GM12878 (cell line): ENCODE measurements around the gene TNIP1. TPM values are rescaled to one million over a fixed set of nuclear protein-coding genes. Genes with fewer than 3 reads are reported as not detected.
A peak's percentile ranks its signal among the peaks of the same experiment; 100 is the strongest.

Experiments used
- ATAC-seq: fragments of 200-7000 bp; cut with Tn5 transposase; 3 replicates; pipeline ENCODE4 v1.9.1; 2020; ENCODE audit warnings: mild to moderate bottlenecking, moderate library complexity
- BruUV-seq: library from RNA; stranded (reverse); fragments of 400-500 nt; replicated peaks from 2 replicates; lab custom pipeline; 2021; lab: Mats Ljungman, UMichigan
- CTCF ChIA-PET: fragments of 300-600 bp; sonication (Branson Sonifier 250); formaldehyde crosslinking; extraction: SDS; loops from one replicate; lab custom pipeline; 2021; ENCODE audit warnings: inconsistent platforms; lab: Yijun Ruan, JAX
- POLR2A ChIA-PET: fragments of 350-600 bp; formaldehyde crosslinking; extraction: SDS; loops from one replicate; lab custom pipeline; 2021; ENCODE audit warnings: inconsistent platforms; lab: Charles Lee
- RAD21 ChIA-PET: fragments of 300-600 bp; sonication (Branson Sonifier 250); formaldehyde crosslinking; loops from one replicate; lab custom pipeline; 2023; ENCODE audit warnings: antibody characterized with exemption; ENCODE audit not compliant: unreplicated experiment; lab: Charles Lee
- SMC1A ChIA-PET: fragments of 300-600 bp; sonication (Branson Sonifier 250); formaldehyde crosslinking; loops from one replicate; lab custom pipeline; 2023; ENCODE audit not compliant: unreplicated experiment, uncharacterized antibody; lab: Charles Lee
- DNase-seq: peaks from one replicate; pipeline ENCODE4 v3.0.0-alpha.2; 2011; ENCODE audit warnings: low read depth, low spot score
- FAIRE-seq: peaks from 3 replicates; lab custom pipeline; 2011; peaks lifted over from hg19 to GRCh38; lab: Jason Lieb, UNC
- H2AFZ ChIP-seq: 2 replicates; pipeline ENCODE4 v1.6.0; 2011; ENCODE audit warnings: low read depth, low read length, control low read depth; ENCODE audit not compliant: control insufficient read depth
- H3K27ac ChIP-seq: 2 replicates; pipeline ENCODE4 v1.5.1; 2011; ENCODE audit warnings: control low read depth; ENCODE audit not compliant: control insufficient read depth, insufficient read depth
- H3K27me3 ChIP-seq, 2 experiments: replicated peaks in 1 of 2; 2 replicates each; pipeline versions ENCODE4 v1.6.0 to v1.6.1; 2011; ENCODE audit warnings: low read length in 1 of 2; ENCODE audit not compliant: control insufficient read depth in 2 of 2, insufficient read depth in 2 of 2
- H3K36me3 ChIP-seq, 2 experiments: 2 replicates each; pipeline ENCODE4 v1.5.1; 2011; ENCODE audit warnings: low read length in 1 of 2; ENCODE audit not compliant: control insufficient read depth in 2 of 2, insufficient read depth in 2 of 2
- H3K4me1 ChIP-seq: 2 replicates; pipeline ENCODE4 v1.6.1; 2011; ENCODE audit warnings: mild to moderate bottlenecking, low read length, moderate library complexity, mixed read lengths; ENCODE audit not compliant: control insufficient read depth, insufficient read depth
- H3K4me2 ChIP-seq: 2 replicates; pipeline ENCODE4 v1.6.0; 2011; ENCODE audit warnings: control low read depth; ENCODE audit not compliant: control insufficient read depth, insufficient read depth
- H3K4me3 ChIP-seq: fragments of 200-600 bp; sonication (generic); 2 replicates; pipeline ENCODE4 v1.5.1; 2016
- H3K79me2 ChIP-seq: 2 replicates; pipeline ENCODE4 v1.6.0; 2011; ENCODE audit warnings: low read length; ENCODE audit not compliant: control insufficient read depth, insufficient read depth
- H3K9ac ChIP-seq: 2 replicates; pipeline ENCODE4 v1.8.0; 2011; ENCODE audit warnings: low read length, control low read depth, mixed read lengths; ENCODE audit not compliant: control insufficient read depth, insufficient read depth
- H3K9me3 ChIP-seq: replicated peaks from 3 replicates; pipeline ENCODE4 v1.5.1; 2011; ENCODE audit warnings: mild to moderate bottlenecking, low read length; ENCODE audit not compliant: control insufficient read depth, insufficient read depth
- H4K20me1 ChIP-seq: 2 replicates; pipeline ENCODE4 v1.6.0; 2011; ENCODE audit not compliant: control insufficient read depth, insufficient read depth
- E4F1 ChIP-seq: fragments of 450-650 bp; IDR thresholded peaks from 2 replicates; pipeline ENCODE4 v1.6.1; 2018; ENCODE audit warnings: borderline replicate concordance, mild to moderate bottlenecking; ENCODE audit not compliant: partially characterized antibody
- NKRF ChIP-seq: fragments of 450-650 bp; conservative IDR thresholded peaks from 2 replicates; pipeline ENCODE4 v1.6.1; 2017; ENCODE audit warnings: mild to moderate bottlenecking, moderate library complexity
- RELB ChIP-seq: fragments of 450-650 bp; IDR thresholded peaks from 2 replicates; pipeline ENCODE4 v1.6.1; 2017; ENCODE audit warnings: low read depth, mild to moderate bottlenecking, moderate library complexity
- WGBS: methylation state at CpG from one replicate; pipeline ENCODE4 v1.1.6; 2016; ENCODE audit warnings: low lambda C conversion rate; ENCODE audit not compliant: insufficient replicate concordance, insufficient coverage; ENCODE audit errors: missing lambda C conversion rate; 5-methylcytosine and 5-hydroxymethylcytosine counted together
- in situ Hi-C: fragments of 300-500 bp; cut with MboI; formaldehyde crosslinking; loops from 9 replicates; pipeline ENCODE4 v1.14.3; 2018; ENCODE audit warnings: mixed read lengths
- intact Hi-C: fragments of 100-400 bp; cut with micrococcal nuclease; formaldehyde crosslinking; loops from one replicate; pipeline ENCODE4 v1.14.2; 2022; ENCODE audit not compliant: unreplicated experiment
- polyA plus RNA-seq, 11 experiments: library from polyadenylated mRNA; depleted of rRNA in 4 of 11; unstranded in 6 of 11; stranded (reverse) in 5 of 11; fragments of >200 nt; fragmentation: Nextera tagmentation in 4 of 11; fragmentation: Illumina TruSeq in 1 of 11; extraction: Ambion mirVana in 4 of 11; extraction: Trizol in 1 of 11; gene quantifications; 1 replicate in 1 of 11; 2 replicates in 10 of 11; pipeline versions ENCODE4 v1.2.1 to v1.2.3, GENCODE V29; 2011 to 2016; ENCODE audit warnings: inconsistent platforms in 2 of 11, missing spikeins in 2 of 11, low read depth in 1 of 11
- total RNA-seq, 4 experiments: library from RNA; depleted of rRNA in 3 of 4; stranded (reverse); fragments of >200 nt in 3 of 4; fragmentation: Illumina TruSeq in 1 of 4; extraction: Trizol in 1 of 4; gene quantifications; 2 replicates each; pipeline versions ENCODE4 v1.2.1 to v1.2.3, GENCODE V29; 2013 to 2021

The TNIP1 gene
- total and polyA plus RNA-seq, 10 of the 15 experiments (the other 5 are each of a cell fraction or from before 2014, with no cell fraction given): 4.4 to 279 (median 150) TPM

- no peak for TF ChIP-seq E4F1
Measured at GRCh38 chr5:151052836-151053235, 28.0 kb downstream of the TNIP1 start (continued).

- SMC1A ChIA-PET: interaction anchor here (0.6 to 9.9 kb wide), 28 partner anchors 9 to 264 kb away, joined by 3 to 279 read pairs (median 6); partner anchors contain the start of gene TNIP1
- no peak overlapping the region for H3K4me2 ChIP-seq
- H4K20me1 ChIP-seq: no peaks in the 10 kb centered on the region; the same call in 1 of the 2 replicates
- no peaks in the 10 kb centered on the region for H3K27me3 ChIP-seq
- peak; percentile 54 for FAIRE-seq
- CTCF ChIA-PET: interaction anchor here (0.6 to 15.8 kb wide), 39 partner anchors 8 to 262 kb away, joined by 3 to 691 read pairs (median 5); partner anchors contain the start of genes ANXA6 and GM2A
- no peak overlapping the region for H3K27ac ChIP-seq
- DNase-seq: no peak
- POLR2A ChIA-PET: interaction anchor here (0.5 to 4.2 kb wide), 7 partner anchors 27 to 140 kb away, joined by 3 to 23 read pairs (median 4); no protein-coding TSS in a partner anchor
- H3K4me3 ChIP-seq: no peak overlapping the region
- RAD21 ChIA-PET: interaction anchor here (0.7 to 7.7 kb wide), 31 partner anchors 14 to 266 kb away, joined by 3 to 178 read pairs (median 4); partner anchors contain the start of gene ANXA6
- ATAC-seq: peak; percentile 12
- no peak overlapping the region for H2AFZ ChIP-seq
- in situ Hi-C loops: loop anchor here (5.0 kb wide), 2 partner anchors 70 to 110 kb away; no protein-coding TSS in a partner anchor
- no peaks in the 10 kb centered on the region; the same call in 1 of the 2 replicates for H3K4me1 ChIP-seq
- BruUV-seq: no TSS peak
- intact Hi-C loops: loop anchor here (1.0 to 5.0 kb wide), 3 partner anchors 63 to 265 kb away; no protein-coding TSS in a partner anchor
- H3K9me3 ChIP-seq: no peaks in the 10 kb centered on the region
- WGBS: 72% methylated on average over 10 of the region's 10 CpGs
- no peak for TF ChIP-seq RELB
- TF ChIP-seq NKRF: no peak
- TF ChIP-seq, all 136 proteins: peak for 0
- Histone ChIP-seq H3K36me3 (peaks cover 49 to 69% of the 10 kb centered on the region in 2 experiments), H3K9ac (no peak overlapping the region), H3K79me2 (peaks cover 14% of the 10 kb centered on the region)
Measured at GRCh38 chr5:151051931-151052608, 28.8 kb downstream of the TNIP1 start.
